ENCODE measurements around the gene MTUS2. TPM values are rescaled to one million over a fixed set of nuclear protein-coding genes. Genes with fewer than 3 reads are reported as not detected.

Gene MTUS2
- 0.01 TPM in 2 of 5 replicates, not detected in the others for total RNA-seq (2022; extraction: Qiagen RNA extraction)

GRCh38 chr13:28820099-28821051 is at the start of gene MTUS2:
TSS of gene MTUS2 (plus strand) at chr13:28820339.

Other genes starting within 250 kb of the MTUS2 start
- 105 to 142 TPM (median 119 TPM) in 5 replicates for gene POMP, start 161.2 kb upstream of the MTUS2 start, total RNA-seq (2022; extraction: Qiagen RNA extraction)
- 1.4 to 2.4 TPM (median 2.1 TPM) in 5 replicates for gene SLC46A3, start 101.4 kb upstream of the MTUS2 start, total RNA-seq (2022; extraction: Qiagen RNA extraction)